HG03565 (cell line): ENCODE measurements around the gene RPAP2.
"Not testable (repeated sequence)": the region's sequence is repeated elsewhere in the genome, so short reads cannot be mapped to it uniquely, and the experiment has no call there.

Experiments
- ATAC-seq: cut with Tn5 transposase; IDR thresholded peaks from one replicate; pipeline ENCODE4 v1.9.1; 2021; ENCODE audit warnings: mild to moderate bottlenecking, moderate library complexity; ENCODE audit not compliant: unreplicated experiment

The RPAP2 gene

GRCh38 chr1:92374223-92374622 lies 75.4 kb downstream of the RPAP2 start:
- no peak for ATAC-seq

GRCh38 chr1:92376345-92376744 lies 77.5 kb downstream of the RPAP2 start:
- no peak for ATAC-seq

DNA sequence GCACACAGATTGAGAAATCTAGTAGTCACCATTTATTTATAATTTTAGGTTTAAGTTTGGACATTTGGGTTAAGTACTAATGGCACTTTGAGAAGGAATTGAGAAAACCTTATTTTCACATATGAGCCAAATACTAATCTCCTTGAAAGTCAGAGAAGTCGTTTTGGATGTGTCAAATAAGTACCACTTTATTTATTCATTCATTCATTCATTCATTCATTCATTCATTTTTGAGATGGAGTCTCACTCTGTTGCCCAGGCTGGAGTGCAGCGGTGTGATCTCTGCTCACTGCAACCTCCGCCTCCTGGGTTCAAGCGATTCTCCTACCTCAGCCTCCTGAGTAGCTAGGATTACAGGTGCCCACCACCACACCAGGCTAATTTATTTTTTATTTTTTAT lies 79.1 kb downstream of the RPAP2 start:
- ATAC-seq: not testable (repeated sequence)

GRCh38 chr1:92380867-92381266 lies 82.0 kb downstream of the RPAP2 start:
- no peak for ATAC-seq

DNA sequence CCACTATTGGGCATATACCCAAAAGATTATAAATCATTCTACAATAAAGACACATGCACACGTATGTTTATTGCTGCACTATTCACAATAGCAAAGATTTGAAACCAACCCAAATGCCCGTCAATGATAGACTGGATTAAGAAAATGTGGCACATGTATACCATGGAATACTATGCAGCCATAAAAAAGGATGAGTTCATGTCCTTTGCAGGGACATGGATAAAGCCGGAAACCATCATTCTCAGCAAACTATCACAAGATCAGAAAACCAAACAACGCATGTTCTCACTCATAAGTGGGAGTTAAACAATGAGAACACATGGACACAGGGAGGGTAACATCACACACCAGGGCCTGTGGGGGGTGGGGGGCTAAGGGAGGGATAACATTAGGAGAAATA lies 95.1 kb downstream of the RPAP2 start:
- ATAC-seq: not testable (repeated sequence)

- ATAC-seq: no peak
These were observed 99.7 kb downstream of the RPAP2 start for GRCh38 chr1:92398519-92398918.

DNA sequence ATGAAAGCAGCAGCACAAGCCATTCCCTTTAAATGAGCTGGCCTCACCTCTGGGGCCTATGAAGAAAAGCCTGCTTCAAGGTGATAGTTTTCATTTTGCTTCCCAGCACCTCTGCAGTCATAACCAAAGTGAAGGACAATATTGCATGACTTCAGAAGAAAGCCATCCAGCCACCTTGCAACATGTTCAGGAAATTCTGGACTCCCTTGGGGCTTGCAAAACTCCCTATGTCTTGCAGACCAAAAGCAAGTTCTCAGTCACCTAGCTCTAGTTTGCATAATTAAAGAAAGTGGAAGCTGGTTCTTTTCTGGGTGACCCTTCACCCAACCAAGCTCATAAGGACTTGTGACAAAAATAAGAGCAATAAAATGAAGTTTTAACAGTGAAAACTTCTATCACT lies 100.2 kb downstream of the RPAP2 start:
- peak; percentile 95 for ATAC-seq

DNA sequence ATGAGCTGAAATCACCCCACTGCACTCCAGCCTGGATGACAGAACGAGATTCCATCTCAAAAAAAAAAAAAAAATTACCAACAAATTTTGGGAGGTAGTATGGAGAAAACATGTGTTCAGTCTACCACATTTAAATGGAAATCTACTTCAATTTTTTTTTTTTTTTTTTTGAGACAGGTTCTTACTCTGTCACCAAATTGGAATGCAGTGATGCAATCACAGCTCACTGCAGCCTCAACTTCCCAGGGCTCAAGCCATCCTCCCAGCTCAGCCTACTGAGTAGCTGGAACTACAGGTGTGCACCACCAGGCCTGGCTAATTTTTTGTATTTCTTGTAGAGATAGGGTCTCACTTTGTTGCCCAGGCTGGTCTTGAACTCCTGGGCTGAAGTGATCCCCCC lies 105.8 kb downstream of the RPAP2 start:
- ATAC-seq: no peak

GRCh38 chr1:92408825-92409224 lies 110.0 kb downstream of the RPAP2 start:
- no peak for ATAC-seq

DNA sequence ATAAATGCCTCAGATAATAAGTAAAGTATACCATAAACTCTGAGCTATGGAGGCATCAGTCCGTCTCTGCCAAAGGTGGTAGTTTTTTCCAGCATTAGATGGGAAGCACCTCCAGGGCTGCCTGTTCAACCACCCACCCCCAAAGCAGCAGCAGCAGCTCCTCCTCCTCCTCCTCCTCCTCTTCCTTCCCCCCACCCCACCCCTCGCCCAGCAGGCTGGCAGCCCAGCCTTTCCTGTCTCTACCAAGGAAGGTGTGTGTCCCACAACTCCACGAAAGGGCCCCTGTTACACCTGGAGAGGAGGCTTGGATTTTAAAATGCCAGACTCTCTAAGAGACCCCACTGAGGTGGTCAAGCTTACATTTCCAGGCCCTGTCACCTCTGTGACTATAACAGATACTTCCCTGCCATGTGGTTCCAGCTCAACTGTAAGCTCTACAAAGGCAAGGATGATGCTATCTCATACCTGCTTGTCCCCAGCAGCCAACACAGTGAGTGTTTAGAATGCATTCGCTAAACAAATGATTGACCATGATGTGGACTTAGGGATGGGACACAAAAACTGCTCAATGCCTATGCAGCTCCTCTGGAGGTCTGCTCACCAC lies 111.2 kb downstream of the RPAP2 start:
- no peak for ATAC-seq

DNA sequence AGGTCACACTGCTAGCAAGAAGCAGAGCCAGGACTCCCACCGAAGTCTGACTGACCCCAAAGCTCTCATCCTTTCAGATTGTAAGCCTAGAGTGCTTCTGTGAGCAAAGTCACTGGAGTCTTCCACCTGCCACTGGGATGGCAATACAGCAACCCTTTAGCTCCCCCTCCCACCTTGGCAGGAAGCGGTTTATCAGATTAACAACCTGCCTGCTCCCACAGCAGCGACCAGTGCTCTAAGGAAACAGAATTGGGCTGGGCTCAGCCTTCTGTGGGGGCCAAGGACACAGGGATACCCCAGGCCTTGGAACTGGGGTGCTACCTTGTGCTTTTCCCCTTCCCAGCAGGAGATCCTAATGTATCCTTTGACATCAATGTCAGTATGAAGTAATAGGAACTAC lies 111.8 kb downstream of the RPAP2 start:
- ATAC-seq: no peak

DNA sequence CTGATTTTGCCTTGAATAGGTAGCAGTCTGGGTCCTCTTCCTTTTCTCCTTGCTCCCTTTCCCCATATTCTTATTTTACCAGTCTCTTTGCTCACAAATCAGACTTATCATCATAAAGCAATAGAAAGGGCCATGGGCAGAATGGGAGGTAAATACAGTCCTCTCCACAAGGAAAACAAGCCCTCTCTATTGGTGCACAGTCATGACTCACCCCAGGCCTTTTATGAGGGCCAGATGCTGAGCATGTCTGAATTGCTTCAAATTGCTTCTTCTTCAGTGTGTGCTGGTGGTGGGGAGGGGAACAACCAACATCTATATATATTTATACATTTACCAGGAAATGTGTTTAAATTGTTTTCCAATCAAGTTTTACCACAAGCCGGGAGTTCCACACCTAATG lies 112.7 kb downstream of the RPAP2 start:
- no peak for ATAC-seq

DNA sequence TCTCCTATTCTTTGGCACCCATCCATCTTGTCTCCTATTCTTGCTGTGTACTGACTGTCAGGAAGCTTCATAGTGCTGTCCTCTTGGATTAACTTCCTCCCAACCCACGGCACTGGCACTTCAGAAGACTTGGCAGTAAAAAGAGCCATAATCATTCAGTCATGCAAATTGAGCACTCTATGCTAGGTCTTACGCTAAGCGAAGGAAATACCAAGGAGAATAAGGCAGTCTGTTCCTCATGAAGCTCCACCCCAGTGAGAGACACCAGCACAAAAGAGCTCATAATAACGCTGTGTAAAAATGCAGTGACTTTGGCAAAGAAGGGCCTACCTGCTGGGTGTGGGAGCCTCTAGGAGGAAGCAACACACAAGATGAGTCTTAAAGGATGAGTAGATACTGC lies 120.8 kb downstream of the RPAP2 start:
- ATAC-seq: no peak

DNA sequence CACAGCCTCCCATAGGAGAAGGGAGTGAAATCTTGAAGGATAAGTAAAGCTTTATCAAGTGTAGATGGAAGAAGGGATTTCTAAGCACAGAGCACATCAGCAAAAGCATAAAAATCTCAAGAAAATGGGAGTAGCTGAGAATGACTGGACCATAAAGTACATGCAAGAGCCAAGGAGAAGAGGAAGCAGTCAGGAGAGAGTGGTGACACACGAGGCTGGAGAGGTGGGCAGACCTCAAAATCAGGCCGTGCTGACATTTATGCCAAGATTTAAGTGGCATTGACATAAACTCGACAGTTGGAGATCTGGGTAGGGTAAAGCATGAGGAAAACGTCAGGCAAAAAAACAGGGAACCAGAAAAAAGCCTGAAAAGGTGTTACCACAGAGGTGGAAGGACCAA lies 125.5 kb downstream of the RPAP2 start:
- no peak for ATAC-seq

- ATAC-seq: no peak
These were observed 126.8 kb downstream of the RPAP2 start for GRCh38 chr1:92425617-92426016.

DNA sequence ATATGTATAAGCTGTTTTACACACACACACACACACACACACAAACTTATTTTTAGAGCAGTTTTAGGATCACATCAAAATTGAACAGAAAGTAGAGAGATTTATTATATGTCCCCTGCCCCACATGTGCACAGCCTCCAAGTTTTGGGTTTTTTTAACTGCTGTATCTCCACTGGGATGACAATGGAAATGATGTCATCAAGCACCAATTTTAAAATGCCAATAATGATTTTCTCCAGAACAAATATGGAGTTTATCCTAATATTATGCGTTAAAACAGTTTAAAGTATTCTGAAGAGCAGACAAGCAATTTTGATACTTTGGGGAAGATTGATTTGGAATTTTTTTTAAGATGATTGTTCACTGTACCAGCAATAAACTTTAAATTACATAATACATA lies 131.2 kb downstream of the RPAP2 start:
- no peak for ATAC-seq

- not testable (repeated sequence) for ATAC-seq
These were observed 135.7 kb downstream of the RPAP2 start for GRCh38 chr1:92434572-92434971.

- no peak for ATAC-seq
These were observed 140.4 kb downstream of the RPAP2 start for GRCh38 chr1:92439291-92439690.

GRCh38 chr1:92441316-92441696 lies 142.4 kb downstream of the RPAP2 start:
- ATAC-seq: no peak

GRCh38 chr1:92441697-92442342 lies 143.0 kb downstream of the RPAP2 start:
- ATAC-seq: no peak

DNA sequence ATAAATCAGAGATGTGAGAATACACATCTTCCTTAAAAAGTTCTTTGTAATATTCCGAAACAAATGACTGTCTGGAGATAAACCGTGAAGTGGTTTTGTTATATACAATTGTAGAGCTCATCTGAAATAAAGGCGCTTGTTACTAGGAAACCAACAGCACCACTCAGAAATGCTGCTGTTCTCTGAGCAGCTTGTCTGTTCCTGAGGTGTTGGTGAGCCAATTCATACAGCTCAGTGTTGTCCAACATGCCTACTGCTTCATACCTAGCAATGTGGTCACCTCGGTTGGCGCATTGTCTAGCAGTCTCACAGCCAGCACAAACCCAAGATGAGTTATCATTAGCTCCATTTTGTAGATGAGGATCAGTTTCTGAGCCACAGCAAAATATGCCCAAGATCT lies 143.5 kb downstream of the RPAP2 start:
- ATAC-seq: no peak

DNA sequence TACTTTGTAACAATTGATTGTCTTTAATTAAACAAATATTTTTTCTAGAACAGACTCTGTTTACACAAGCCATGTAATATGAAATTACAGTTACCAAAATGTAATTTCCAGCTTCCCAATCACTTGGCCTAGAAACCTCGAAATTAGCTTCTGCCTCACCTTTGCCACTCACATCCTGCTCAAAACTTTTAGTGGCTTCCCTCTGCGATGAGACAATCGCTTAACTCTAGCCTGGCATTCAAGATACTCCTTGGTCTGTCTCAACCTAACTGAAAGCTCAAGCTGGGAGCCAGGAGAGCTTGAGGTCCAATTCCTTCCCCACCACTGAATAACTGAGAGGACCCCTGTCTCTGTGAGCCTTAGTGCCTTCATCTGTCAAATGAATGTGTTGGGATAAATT lies 145.0 kb downstream of the RPAP2 start:
- no peak for ATAC-seq

- ATAC-seq: no peak
These were observed 145.5 kb downstream of the RPAP2 start for GRCh38 chr1:92444351-92444750.
